Smooth muscle cell of the umbilical artery (primary cell): ENCODE results near the gene MIB2. TPM values are rescaled to one million over a fixed set of nuclear protein-coding genes. Genes with fewer than 3 reads are reported as not detected.

Source experiments
- total RNA-seq: library from RNA; depleted of rRNA; stranded (reverse); fragments of >200 nt; gene quantifications from 2 replicates; pipeline ENCODE4 v1.2.3, GENCODE V29; 2014

The MIB2 gene
- 100 and 129 TPM in 2 replicates for total RNA-seq

DNA sequence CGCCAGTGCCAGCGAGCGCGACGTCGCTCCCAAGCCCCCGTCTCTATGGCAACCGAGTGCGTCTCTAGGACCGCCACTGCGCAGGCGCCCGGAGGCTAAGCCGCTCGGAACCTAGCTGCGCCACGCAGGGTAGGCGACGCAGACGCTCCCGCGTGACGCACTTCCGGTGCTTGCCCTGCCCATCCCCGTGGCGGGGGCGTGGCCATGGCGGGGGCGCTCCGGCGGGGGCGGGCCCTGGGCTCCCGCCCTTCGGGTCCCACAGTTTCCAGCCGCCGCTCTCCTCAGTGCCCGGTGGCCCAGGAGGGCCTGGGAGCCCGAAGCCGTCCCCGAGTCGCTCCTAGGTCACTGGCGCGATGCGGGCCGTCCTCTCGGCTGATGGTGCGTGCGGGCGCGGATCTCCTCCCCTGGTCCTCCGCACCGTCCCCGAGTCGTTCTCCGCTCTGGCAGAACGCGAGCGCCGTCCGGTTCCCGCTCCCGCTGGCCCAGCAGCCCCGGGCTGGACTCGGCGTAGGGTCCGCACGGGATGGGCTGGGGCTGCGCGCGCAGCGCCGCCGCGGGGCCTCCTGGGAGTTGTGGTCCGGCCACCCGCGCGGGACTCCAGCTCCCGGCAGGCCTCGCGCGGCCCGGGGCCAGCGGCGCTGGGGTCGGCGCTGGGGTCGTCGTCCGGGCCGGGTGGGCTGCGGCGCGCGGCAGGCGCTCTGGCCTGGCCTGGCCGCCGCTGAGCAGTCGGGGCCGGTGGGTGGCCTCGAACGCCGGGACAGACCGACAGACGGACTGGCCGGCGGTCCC lies at the start of gene MIB2:
Gene MIB2 (plus strand): TSS at position 245 of the 789 bp plus-strand sequence. CDS start 7,953 bp downstream, outside the sequence.

DNA sequence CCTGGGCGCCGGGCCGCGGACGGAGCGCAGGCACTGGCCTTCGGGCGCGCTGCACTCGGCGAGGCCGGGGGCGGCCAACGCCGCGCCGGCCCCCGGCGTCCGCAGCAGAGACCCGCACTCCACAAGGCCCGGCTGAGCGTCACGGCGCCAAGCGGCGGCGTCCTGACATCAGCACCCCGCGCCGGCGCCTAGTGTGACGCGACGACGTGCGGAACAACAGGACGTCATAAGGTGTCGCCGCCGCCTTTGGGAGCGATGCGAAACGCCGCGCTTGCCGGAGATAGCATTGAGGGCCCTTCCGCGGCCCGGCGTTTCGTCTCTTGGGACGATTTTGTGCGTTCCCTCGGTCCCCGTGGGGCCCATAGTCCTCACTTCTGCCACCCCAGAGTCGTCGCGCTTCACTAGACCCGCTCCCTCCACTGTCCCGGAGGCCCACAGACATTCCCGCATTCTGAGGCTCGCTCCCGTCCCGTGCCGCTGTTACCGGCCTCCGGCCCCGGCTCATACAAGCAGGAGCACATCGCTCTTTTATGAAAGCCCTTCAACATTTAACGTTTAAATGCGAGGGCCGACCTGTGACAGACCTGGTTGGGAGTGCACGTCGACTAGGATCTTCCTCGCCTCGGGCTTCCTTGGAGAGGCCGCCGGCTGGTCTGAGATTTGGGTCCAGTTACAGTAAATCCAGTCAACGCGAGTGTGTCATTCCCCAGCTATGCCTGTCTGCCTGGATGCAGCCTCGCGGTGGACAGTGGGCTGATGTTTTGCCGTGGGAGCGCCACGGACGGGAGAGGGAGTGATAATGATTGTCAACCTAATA lies 40.4 kb upstream of the MIB2 start, which contains the start of gene SSU72:
Gene SSU72 (minus strand): TSS at position 143 of the 817 bp plus-strand sequence. CDS start 306 bp downstream, outside the sequence.

DNA sequence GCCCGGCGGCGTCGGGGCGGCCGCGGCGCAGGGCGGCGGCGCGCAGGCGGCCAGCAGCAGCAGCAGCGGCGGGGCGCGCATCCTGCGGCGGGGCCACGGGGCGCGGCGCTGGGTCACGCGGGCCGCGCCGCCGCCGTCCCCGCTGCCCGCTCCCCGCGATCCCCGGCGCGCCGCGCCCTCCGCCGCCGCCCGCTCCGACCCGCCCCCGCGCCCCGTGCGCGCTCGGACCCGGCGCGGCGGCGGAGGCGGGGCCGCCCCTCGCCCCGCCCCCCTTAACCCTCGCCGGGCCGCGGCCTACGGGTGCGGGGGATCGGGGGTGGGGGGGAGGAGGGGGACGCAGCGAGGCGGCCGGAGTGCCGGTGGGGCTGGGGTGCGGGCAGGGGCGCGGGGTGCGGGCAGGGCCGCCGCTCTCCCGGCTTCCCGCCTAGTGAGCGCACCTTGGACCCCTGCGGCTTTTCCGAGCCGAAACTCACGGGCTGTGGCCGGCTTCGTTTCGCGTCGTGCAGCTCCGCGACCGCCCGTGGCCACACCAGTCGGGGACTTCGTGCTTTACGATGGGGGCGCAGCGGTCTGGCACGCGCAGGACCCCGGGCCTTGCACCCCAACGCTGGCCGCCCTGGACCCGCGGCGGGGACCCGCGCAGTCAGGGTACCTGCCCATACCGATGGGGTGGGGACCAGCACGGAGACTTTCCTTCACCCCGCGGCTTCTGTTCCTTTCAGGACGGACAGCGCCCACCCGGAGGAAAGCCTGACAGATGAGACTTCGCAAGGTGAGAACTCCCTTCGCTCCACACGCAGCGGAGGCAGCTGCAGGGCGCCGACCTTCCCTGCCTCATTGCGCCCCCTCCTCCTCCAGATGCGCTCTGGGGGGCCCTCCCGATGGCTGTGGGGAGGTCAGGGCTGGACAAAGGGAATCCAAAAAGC lies 15.1 kb upstream of the MIB2 start, which contains the start of gene FNDC10:
Gene FNDC10 (minus strand): TSS at position 201 of the 926 bp plus-strand sequence. CDS start 120 bp downstream, at position 81.

DNA sequence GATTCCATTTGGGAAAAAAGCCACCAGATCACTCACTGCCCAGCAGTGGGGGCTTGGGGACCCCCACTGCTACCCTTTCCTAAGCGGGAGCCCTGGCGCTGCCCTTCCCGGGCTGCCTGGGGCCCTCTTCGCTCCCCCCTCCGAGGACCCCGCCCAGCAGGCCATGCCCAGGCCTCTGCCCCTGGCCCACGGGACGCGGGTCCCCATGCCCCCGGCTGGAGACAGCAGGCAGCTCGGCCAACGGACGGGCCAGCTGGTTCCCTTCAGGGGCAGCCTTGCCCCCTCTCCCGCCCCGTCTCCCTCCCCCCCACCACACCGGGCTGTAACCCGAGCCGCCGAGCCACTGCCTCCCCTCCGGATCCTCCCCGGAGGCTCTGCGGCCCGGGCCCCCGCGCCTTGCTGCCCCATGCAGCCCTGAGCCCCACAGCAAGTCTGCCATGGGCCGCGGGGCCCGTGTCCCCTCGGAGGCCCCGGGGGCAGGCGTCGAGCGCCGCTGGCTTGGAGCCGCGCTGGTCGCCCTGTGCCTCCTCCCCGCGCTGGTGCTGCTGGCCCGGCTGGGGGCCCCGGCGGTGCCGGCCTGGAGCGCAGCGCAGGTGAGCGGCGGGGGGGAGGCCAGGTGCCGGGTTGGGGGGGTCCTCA lies 16.6 kb downstream of the MIB2 start, which contains the start of gene MMP23B:
Gene MMP23B (plus strand): TSS at position 392 of the 639 bp plus-strand sequence. CDS start 46 bp downstream, at position 438.

DNA sequence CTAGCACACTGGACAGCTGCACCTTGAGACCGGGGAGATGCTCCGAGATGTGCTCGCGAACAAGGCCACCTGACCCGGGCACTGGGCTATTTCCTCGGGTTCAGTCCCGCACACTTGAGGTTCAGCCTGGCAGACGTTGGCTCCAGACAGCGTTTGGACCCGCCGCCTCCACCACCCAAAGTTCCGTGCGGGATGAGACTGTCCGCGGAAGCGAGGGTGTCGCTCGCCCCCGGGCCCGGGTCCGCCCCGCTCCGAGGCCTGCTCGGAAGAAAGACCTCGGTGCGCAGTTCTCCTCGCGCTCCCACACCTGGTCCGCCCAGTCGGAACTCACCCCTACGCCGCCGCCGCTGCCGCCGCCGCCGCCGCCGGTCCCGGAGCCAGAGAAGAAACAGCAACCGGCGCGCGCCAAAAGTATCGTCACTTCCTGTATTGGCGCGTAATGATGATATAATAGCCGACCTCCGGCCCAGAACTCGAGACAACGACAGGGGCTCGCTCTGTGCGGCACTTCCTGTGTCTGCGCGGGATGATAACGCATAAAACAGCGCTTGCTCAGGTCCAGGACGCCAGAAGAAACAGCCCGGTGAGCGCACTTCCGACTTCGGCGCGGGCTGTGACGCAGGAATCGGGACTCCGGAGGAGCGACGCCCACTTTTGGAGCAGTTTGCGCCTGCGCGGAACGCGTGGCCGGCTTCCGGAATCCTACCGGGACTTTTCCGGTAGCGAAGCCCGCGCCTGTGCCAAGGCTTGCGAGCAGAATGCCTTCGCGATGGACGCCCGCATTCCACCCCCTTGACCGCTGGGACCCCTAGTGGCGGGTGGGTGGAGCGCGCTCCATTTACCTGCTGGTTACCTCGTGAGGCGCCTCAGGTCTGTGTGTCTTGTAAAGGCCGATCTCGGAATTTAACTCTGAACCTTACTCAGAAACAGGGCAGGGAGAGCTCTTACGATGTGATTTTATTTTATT lies 43.6 kb downstream of the MIB2 start, which contains the start of gene CDK11B:
Gene CDK11B (minus strand): TSS at position 422 of the 967 bp plus-strand sequence. CDS start 1,519 bp downstream, outside the sequence.

Other genes starting within 250 kb of the MIB2 start
- gene AURKAIP1, start 240.3 kb upstream of the MIB2 start, total RNA-seq = 52.6 and 85.8 TPM in 2 replicates
- 189 and 195 TPM in 2 replicates for gene CCNL2, start 216.2 kb upstream of the MIB2 start, total RNA-seq
- 53.1 and 68.6 TPM in 2 replicates for gene MRPL20, start 208.2 kb upstream of the MIB2 start, total RNA-seq
- 0.18 and 0.30 TPM in 2 replicates for gene ANKRD65, start 194.2 kb upstream of the MIB2 start, total RNA-seq
- 10.4 and 13.1 TPM in 2 replicates for gene VWA1, start 179.8 kb upstream of the MIB2 start, total RNA-seq
- 0.09 TPM in 1 of 2 replicates, not detected in the other for gene ATAD3C, start 165.8 kb upstream of the MIB2 start, total RNA-seq
- gene ATAD3B, start 143.7 kb upstream of the MIB2 start, total RNA-seq = 13.7 and 26.3 TPM in 2 replicates
- gene ATAD3A, start 103.3 kb upstream of the MIB2 start, total RNA-seq = 24.1 and 49.1 TPM in 2 replicates
- 2.4 and 2.9 TPM in 2 replicates for gene TMEM240, start 74.9 kb upstream of the MIB2 start, total RNA-seq
- 66.5 and 81.4 TPM in 2 replicates for gene SSU72, start 40.6 kb upstream of the MIB2 start, total RNA-seq
- 2.1 and 2.6 TPM in 2 replicates for gene FNDC10, start 15.4 kb upstream of the MIB2 start, total RNA-seq
- 17.6 and 23.2 TPM in 2 replicates for gene MMP23B, start 16.7 kb downstream of the MIB2 start, total RNA-seq
- 5.0 and 9.6 TPM in 2 replicates for gene CDK11B, start 43.5 kb downstream of the MIB2 start, total RNA-seq
- gene SLC35E2B, start 77.3 kb downstream of the MIB2 start, total RNA-seq = 36.2 and 42.6 TPM in 2 replicates
- gene CDK11A, start 108.9 kb downstream of the MIB2 start, total RNA-seq = 8.6 and 23.8 TPM in 2 replicates
- 27.3 and 40.7 TPM in 2 replicates for gene NADK, start 163.0 kb downstream of the MIB2 start, total RNA-seq